HEK293T (cell line): ENCODE results near the gene MAML1.

Source experiments
- CTCF ChIA-PET: fragments of 350-600 bp; formaldehyde crosslinking; extraction: SDS; loops from one replicate; lab custom pipeline; 2021; ENCODE audit warnings: antibody characterized with exemption, inconsistent platforms; lab: Yijun Ruan, JAX
- POLR2A ChIA-PET: fragments of 350-600 bp; formaldehyde crosslinking; extraction: SDS; loops from one replicate; lab custom pipeline; 2020; ENCODE audit warnings: antibody characterized with exemption, inconsistent platforms; lab: Yijun Ruan, JAX
- DNase-seq: peaks from one replicate; pipeline ENCODE4 v3.0.0; 2012; ENCODE audit warnings: mixed read lengths; ENCODE audit errors: extremely low spot score
- ARNT ChIP-seq: fragments of 450-650 bp; IDR thresholded peaks from 2 replicates; pipeline ENCODE4 v1.6.1; 2017; ENCODE audit warnings: mild to moderate bottlenecking
- BHLHE40 ChIP-seq: fragments of 450-650 bp; IDR thresholded peaks from 2 replicates; pipeline ENCODE4 v1.6.1; 2016; ENCODE audit warnings: mild to moderate bottlenecking, moderate library complexity, borderline replicate concordance
- CTBP1 ChIP-seq: fragments of 450-650 bp; IDR thresholded peaks from 2 replicates; pipeline ENCODE4 v1.6.1; 2016; ENCODE audit warnings: borderline replicate concordance
- ELF4 ChIP-seq: fragments of 450-650 bp; IDR thresholded peaks from 2 replicates; pipeline ENCODE4 v1.6.1; 2017; ENCODE audit warnings: antibody characterized with exemption
- FOXA1 ChIP-seq: fragments of 450-650 bp; IDR thresholded peaks from 2 replicates; pipeline ENCODE4 v1.6.1; 2016; ENCODE audit warnings: mild to moderate bottlenecking
- FOXK2 ChIP-seq: fragments of 450-650 bp; IDR thresholded peaks from 2 replicates; pipeline ENCODE4 v1.6.1; 2016; ENCODE audit warnings: mild to moderate bottlenecking
- FOXM1 ChIP-seq: fragments of 450-650 bp; IDR thresholded peaks from 2 replicates; pipeline ENCODE4 v1.6.1; 2017; ENCODE audit warnings: mild to moderate bottlenecking, borderline replicate concordance
- HDGF ChIP-seq: fragments of 450-650 bp; IDR thresholded peaks from 2 replicates; pipeline ENCODE4 v1.6.1; 2017; ENCODE audit warnings: antibody characterized with exemption, borderline replicate concordance
- L3MBTL2 ChIP-seq: fragments of 450-650 bp; conservative IDR thresholded peaks from 2 replicates; pipeline ENCODE4 v1.6.1; 2016; ENCODE audit warnings: mild to moderate bottlenecking
- LEF1 ChIP-seq: fragments of 450-650 bp; IDR thresholded peaks from 2 replicates; pipeline ENCODE4 v1.6.1; 2017; ENCODE audit warnings: mild to moderate bottlenecking, borderline replicate concordance
- NFRKB ChIP-seq: fragments of 450-650 bp; IDR thresholded peaks from 2 replicates; pipeline ENCODE4 v1.6.1; 2016; ENCODE audit warnings: mild to moderate bottlenecking, moderate library complexity
- SP1 ChIP-seq: fragments of 450-650 bp; IDR thresholded peaks from 2 replicates; pipeline ENCODE4 v1.6.1; 2017
- SUZ12 ChIP-seq: fragments of 450-650 bp; IDR thresholded peaks from 2 replicates; pipeline ENCODE4 v1.6.1; 2016; ENCODE audit warnings: mild to moderate bottlenecking
- TARDBP ChIP-seq: fragments of 450-650 bp; IDR thresholded peaks from 2 replicates; pipeline ENCODE4 v1.6.1; 2016
- ZNF384 ChIP-seq: fragments of 450-650 bp; IDR thresholded peaks from 2 replicates; pipeline ENCODE4 v1.6.1; 2016
- TF ChIP-seq, protein P1 (sequence below): fragments of 450-650 bp; IDR thresholded peaks from 2 replicates; pipeline ENCODE4 v1.6.1; 2016

The MAML1 gene

DNA sequence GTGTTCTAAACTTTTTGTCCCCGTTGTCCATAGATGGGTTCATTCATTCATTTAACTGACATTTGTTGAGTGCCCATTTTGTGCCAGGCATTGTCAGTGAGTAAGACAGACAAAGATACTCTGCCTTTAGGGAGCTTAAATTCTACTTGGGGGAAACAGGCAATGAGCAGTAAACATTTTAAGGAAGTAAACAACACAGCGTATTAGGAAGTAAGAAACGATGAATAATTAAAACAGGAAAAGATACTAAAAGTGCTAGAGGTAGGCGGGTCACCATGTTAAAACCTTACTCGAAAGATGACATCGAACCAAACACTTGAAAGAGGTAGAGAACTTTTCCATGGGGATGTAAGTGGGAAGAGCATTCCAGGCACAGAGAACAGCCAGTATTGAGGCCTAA lies 5.5 kb upstream of the MAML1 start:
- TF ChIP-seq LEF1 (no peak), BHLHE40 (no peak), FOXA1 (no peak), HDGF (no peak), L3MBTL2 (no peak)
- TF ChIP-seq, protein P1, sequence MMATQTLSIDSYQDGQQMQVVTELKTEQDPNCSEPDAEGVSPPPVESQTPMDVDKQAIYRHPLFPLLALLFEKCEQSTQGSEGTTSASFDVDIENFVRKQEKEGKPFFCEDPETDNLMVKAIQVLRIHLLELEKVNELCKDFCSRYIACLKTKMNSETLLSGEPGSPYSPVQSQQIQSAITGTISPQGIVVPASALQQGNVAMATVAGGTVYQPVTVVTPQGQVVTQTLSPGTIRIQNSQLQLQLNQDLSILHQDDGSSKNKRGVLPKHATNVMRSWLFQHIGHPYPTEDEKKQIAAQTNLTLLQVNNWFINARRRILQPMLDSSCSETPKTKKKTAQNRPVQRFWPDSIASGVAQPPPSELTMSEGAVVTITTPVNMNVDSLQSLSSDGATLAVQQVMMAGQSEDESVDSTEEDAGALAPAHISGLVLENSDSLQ: no peak
- POLR2A ChIA-PET: no interaction called here
- DNase-seq: no peak
- CTCF ChIA-PET: interaction anchor here (0.9 kb wide), 1 partner anchor 17 kb away, joined by 5 read pairs; no protein-coding TSS in a partner anchor

DNA sequence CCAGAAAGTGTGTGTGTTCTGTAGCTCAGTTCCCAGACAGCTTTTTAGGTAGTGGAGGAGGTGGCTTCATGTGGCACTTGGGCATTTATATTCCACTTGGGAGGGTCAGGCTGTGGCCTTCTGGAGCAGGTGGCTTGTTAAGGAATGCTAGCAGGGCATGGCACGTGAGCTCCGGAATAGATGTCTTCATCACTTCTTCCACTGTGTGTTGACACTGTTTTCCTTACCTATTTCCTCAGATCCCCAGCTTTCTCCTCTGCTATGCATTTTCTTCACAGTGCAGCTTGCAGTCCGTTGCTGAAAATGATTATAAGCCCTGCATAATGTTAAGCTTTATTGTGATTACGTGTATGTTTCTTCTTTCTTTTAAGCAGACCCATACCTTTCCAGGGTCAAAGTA lies 3.3 kb upstream of the MAML1 start:
- POLR2A ChIA-PET: interaction anchor here (1.6 kb wide), 1 partner anchor 106 kb away, joined by 5 read pairs; the partner anchor contains the start of gene HNRNPH1
- TF ChIP-seq BHLHE40 (no peak), SP1 (no peak), LEF1 (no peak), FOXM1 (no peak), TARDBP (no peak), ELF4 (no peak), FOXK2 (no peak), L3MBTL2 (no peak), FOXA1 (no peak), HDGF (no peak), NFRKB (no peak), SUZ12 (no peak), ARNT (no peak), ZNF384 (no peak), CTBP1 (no peak)
- TF ChIP-seq, protein P1: no peak
- CTCF ChIA-PET: no interaction called here
- no peak for DNase-seq

- no peak for DNase-seq
- TF ChIP-seq ARNT: no peak
- CTCF ChIA-PET: interaction anchor here (1.1 kb wide), 1 partner anchor 13 kb away, joined by 3 read pairs; no protein-coding TSS in a partner anchor
- POLR2A ChIA-PET: interaction anchor here (0.8 to 1.6 kb wide), 2 partner anchors 10 to 106 kb away, joined by 3 to 5 read pairs; partner anchors contain the start of gene HNRNPH1
Measured at GRCh38 chr5:179729727-179730126, 2.9 kb upstream of the MAML1 start.

DNA sequence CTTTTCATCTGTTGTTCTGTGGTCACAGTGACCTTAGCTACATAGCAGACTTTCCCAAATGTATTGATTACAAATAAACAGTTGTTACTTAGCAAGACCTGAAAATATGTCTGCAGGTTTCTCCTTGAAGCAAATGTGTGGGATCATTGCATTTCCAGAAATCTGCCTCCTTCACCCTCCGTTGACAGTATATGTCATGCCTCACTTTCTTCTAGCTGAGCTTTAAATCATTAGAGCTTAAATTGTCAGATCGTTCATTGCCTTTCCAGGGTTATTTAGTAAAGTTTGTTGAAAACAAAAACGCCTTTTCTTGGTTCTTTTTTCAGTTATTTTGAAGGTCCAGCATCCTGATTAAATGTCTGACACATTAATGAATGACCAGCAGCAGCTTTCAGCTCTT lies 2.3 kb upstream of the MAML1 start:
- ChIA-PET POLR2A (interaction anchor here (0.8 kb wide), 1 partner anchor 9 kb away, joined by 3 read pairs; no protein-coding TSS in a partner anchor), CTCF (interaction anchor here (1.1 kb wide), 1 partner anchor 14 kb away, joined by 3 read pairs; no protein-coding TSS in a partner anchor)
- DNase-seq: no peak
- TF ChIP-seq ZNF384: no peak
- TF ChIP-seq, protein P1: 0 out of 2 replicates have a peak, but pooled peaks have one; percentile 11

- POLR2A ChIA-PET: interaction anchor here (0.8 kb wide), 1 partner anchor 9 kb away, joined by 3 read pairs; no protein-coding TSS in a partner anchor
- no peak for DNase-seq
- TF ChIP-seq SUZ12: no peak
- no peak for TF ChIP-seq L3MBTL2
- TF ChIP-seq FOXM1: no peak
- TF ChIP-seq TARDBP: no peak
- no peak for TF ChIP-seq ELF4
- TF ChIP-seq HDGF: no peak
- TF ChIP-seq SP1: no peak
- no peak for TF ChIP-seq ZNF384
- TF ChIP-seq NFRKB: no peak
- CTCF ChIA-PET: interaction anchor here (1.1 kb wide), 1 partner anchor 15 kb away, joined by 3 read pairs; no protein-coding TSS in a partner anchor
Measured at GRCh38 chr5:179730852-179731251, 1.8 kb upstream of the MAML1 start.

DNA sequence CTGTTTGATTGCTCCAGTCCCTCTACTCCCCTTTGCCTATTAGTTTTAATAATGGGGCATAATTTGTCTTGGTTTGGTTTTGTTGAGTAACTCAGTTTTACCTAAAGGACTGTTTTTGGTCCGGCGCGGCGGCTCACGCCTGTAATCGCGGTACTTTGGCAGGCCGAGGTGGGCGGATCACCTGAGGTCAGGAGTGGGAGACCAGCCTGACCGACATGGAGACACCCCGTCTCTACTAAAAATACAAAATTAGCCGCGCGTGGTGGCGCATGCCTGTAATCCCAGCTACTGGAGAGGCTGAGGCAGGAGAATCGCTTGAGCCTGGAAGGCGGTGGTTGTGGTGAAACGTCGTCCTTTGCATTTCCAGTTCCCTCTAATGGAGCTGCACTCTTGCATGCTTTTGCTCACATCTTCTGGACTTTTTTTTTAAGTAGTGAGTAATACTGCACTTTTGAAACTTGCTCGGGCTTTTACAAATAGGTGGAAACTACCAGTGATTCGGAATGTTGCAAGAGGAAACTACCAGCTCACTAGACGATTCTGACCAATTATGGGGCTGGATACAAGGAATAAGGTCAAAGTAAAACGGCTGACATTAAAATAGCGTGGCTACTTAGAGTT lies 721 bp upstream of the MAML1 start:
- CTCF ChIA-PET: interaction anchor here (0.6 to 0.9 kb wide), 3 partner anchors 64 to 264 kb away, joined by 3 to 5 read pairs (median 5); no protein-coding TSS in a partner anchor
- no peak for DNase-seq
- POLR2A ChIA-PET: interaction anchor here (0.7 to 1.9 kb wide), 9 partner anchors 12 to 108 kb away, joined by 3 to 6 read pairs (median 3); partner anchors contain the start of gene CBY3
- TF ChIP-seq HDGF (no peak), L3MBTL2 (0 out of 2 replicates have a peak, but pooled peaks have one; percentile 20)
